HUES48 (cell line): ENCODE data around the gene CHST14.

Experiments used
- H3K27ac ChIP-seq: one replicate; pipeline ENCODE4 v1.7.0; 2013; ENCODE audit warnings: low read depth, low read length, inconsistent platforms
- H3K27me3 ChIP-seq: 2 replicates; pipeline ENCODE4 v1.6.1; 2013; ENCODE audit warnings: mild to moderate bottlenecking, low read length; ENCODE audit not compliant: control insufficient read depth, insufficient read depth
- H3K36me3 ChIP-seq: 2 replicates; pipeline ENCODE4 v1.6.1; 2013; ENCODE audit warnings: low read length; ENCODE audit not compliant: control insufficient read depth, insufficient read depth
- H3K4me1 ChIP-seq: 2 replicates; pipeline ENCODE4 v1.6.1; 2013; ENCODE audit warnings: mild to moderate bottlenecking, low read length; ENCODE audit not compliant: control insufficient read depth, insufficient read depth
- H3K4me3 ChIP-seq: 2 replicates; pipeline ENCODE4 v1.5.1; 2013; ENCODE audit warnings: mild to moderate bottlenecking, low read depth, low read length
- H3K9ac ChIP-seq: 2 replicates; pipeline ENCODE4 v1.6.1; 2013; ENCODE audit warnings: mild to moderate bottlenecking, low read depth, low read length, moderate library complexity
- H3K9me3 ChIP-seq: 2 replicates; pipeline ENCODE4 v1.6.1; 2013; ENCODE audit warnings: low read length; ENCODE audit not compliant: control insufficient read depth, insufficient read depth

The CHST14 gene

DNA sequence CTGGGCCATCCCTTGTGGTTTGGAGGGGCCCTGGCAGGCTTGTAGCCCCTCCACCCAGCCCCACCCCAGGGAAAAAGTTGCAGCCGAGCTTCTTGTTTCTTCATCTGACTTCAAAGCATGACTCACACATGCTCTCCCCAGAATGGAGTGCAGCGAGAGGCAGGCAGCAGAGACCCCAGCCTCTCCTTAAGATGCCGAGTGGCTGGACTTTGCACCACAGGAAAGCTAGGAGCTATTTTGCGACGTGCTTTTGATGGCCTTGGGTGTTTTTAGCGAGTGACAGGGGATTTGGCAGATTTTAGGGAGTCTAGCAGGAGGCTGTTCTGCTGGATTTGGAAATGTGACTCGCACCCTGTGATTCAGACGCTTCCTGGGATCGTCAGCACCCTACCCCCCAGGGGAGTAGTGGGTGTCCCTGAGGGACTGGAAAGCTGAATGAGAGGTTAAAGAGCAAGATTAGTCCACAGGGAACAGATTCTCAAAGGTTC is 15.8 kb upstream of the CHST14 start:
- H3K4me3 ChIP-seq: no peak overlapping the region
- H3K36me3 ChIP-seq: peaks cover 20% of the 10 kb centered on the region
- no peaks in the 10 kb centered on the region for H3K27me3 ChIP-seq
- no peak overlapping the region for H3K27ac ChIP-seq
- no peak overlapping the region for H3K9ac ChIP-seq
- no peaks in the 10 kb centered on the region for H3K9me3 ChIP-seq
- H3K4me1 ChIP-seq: peaks cover 48% of the 10 kb centered on the region

GRCh38 chr15:40456299-40456712 is 14.5 kb upstream of the CHST14 start:
- no peaks in the 10 kb centered on the region for H3K27me3 ChIP-seq
- no peak overlapping the region for H3K27ac ChIP-seq
- H3K4me1 ChIP-seq: peaks cover 37% of the 10 kb centered on the region
- peaks cover 33% of the 10 kb centered on the region for H3K36me3 ChIP-seq
- H3K9me3 ChIP-seq: no peaks in the 10 kb centered on the region
- no peak overlapping the region for H3K9ac ChIP-seq
- no peak overlapping the region for H3K4me3 ChIP-seq

GRCh38 chr15:40456738-40457137 is 14.0 kb upstream of the CHST14 start:
- H3K4me3 ChIP-seq: no peak overlapping the region
- H3K9ac ChIP-seq: no peak overlapping the region
- H3K36me3 ChIP-seq: peaks cover 37% of the 10 kb centered on the region
- H3K9me3 ChIP-seq: no peaks in the 10 kb centered on the region
- no peaks in the 10 kb centered on the region for H3K27me3 ChIP-seq
- peaks cover 32% of the 10 kb centered on the region for H3K4me1 ChIP-seq
- no peak overlapping the region for H3K27ac ChIP-seq

- H3K27me3 ChIP-seq: no peaks in the 10 kb centered on the region
- H3K4me1 ChIP-seq: peaks cover 15% of the 10 kb centered on the region; the same call in 1 of the 2 replicates
- H3K4me3 ChIP-seq: no peak overlapping the region
- no peaks in the 10 kb centered on the region for H3K9me3 ChIP-seq
- no peak overlapping the region for H3K27ac ChIP-seq
- no peak overlapping the region for H3K9ac ChIP-seq
- peaks cover 57% of the 10 kb centered on the region for H3K36me3 ChIP-seq
Observed at GRCh38 chr15:40458495-40459371, 12.1 kb upstream of the CHST14 start.

DNA sequence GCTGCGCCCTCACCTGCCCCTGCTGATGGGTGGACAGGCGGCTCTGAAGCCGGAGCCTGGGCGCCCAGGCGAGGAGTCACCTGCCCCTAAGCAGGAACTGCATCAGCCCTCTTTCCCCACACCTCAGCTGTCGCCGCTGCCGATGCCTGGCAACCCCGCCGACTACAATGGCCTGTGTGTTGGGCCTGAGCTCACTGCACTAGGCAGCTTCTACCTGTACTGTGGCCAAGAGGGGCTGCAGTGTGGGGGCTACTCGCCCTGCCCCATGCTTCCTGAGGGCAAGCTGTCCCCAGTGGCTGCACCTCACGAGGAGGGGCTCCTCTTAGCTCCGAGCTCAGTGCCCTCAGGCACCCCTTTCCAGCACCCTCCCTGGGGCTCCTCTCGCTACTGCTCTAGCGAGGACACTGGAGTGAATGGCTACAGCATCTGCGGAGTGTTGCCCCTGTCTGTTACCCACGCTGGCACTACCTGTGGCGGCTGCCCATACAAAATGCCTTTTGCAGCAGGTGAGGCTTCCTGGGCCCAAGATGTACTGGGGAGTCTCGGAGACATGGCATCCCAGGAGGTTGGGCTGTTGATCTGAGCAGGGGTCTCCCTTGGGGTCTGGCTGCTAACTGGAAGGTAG is 11.3 kb upstream of the CHST14 start:
- Histone ChIP-seq H3K27me3 (no peaks in the 10 kb centered on the region), H3K4me3 (no peak overlapping the region), H3K9ac (no peak overlapping the region), H3K4me1 (peaks cover 12% of the 10 kb centered on the region; the same call in 1 of the 2 replicates), H3K9me3 (no peaks in the 10 kb centered on the region), H3K27ac (no peak overlapping the region), H3K36me3 (peaks cover 64% of the 10 kb centered on the region)

DNA sequence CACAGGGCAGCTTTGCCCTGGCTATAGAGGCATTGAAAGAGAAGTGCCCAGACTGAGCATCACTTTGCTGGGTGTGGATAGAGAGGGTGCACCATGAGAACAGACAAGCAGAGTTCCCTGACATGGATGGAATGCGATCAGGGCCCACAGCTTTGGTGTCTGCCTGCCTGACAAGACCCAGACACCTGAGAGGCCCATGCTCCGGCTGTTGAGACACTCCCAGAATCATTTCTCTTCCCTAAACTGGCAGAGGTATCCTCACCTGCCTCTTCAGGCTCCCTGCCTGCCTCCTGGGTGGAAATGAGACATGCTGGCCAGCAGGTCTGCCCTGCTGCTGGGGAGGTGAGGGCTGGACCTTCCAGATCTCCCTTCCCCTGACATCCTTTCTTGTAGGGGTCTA is 10.4 kb upstream of the CHST14 start:
- Histone ChIP-seq H3K4me3 (no peak overlapping the region), H3K27ac (no peak overlapping the region), H3K9me3 (no peaks in the 10 kb centered on the region), H3K36me3 (peaks cover 73% of the 10 kb centered on the region), H3K9ac (no peak overlapping the region), H3K27me3 (no peaks in the 10 kb centered on the region), H3K4me1 (peaks cover 10% of the 10 kb centered on the region; the same call in 1 of the 2 replicates)

DNA sequence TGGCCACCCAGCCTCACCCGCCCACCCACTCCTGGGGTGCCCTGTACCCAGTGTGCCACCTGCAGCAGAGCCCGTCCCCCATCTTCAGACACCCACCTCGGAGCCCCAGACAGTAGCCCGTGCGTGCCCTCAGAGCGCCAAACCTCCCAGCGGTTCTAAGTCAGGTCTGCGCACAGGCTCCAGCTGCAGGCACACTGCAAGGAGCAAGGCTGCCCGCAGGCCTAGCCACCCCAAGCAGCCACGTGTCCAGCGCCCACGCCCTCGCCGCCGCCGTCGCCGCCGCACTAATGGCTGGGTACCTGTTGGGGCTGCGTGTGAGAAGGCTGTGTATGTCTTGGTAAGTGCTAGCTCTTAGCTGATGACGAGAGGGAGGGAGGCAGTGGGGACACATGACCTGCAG is 8.8 kb upstream of the CHST14 start:
- Histone ChIP-seq H3K4me3 (no peak overlapping the region), H3K27me3 (no peaks in the 10 kb centered on the region), H3K9ac (no peak overlapping the region), H3K36me3 (peaks cover 88% of the 10 kb centered on the region), H3K27ac (no peak overlapping the region), H3K4me1 (no peaks in the 10 kb centered on the region), H3K9me3 (no peaks in the 10 kb centered on the region)

- Histone ChIP-seq H3K9me3 (no peaks in the 10 kb centered on the region), H3K4me3 (no peak overlapping the region), H3K36me3 (peaks cover 98% of the 10 kb centered on the region), H3K9ac (no peak overlapping the region), H3K27me3 (no peaks in the 10 kb centered on the region), H3K27ac (no peak overlapping the region), H3K4me1 (no peaks in the 10 kb centered on the region)
Observed at GRCh38 chr15:40463279-40463678, 7.5 kb upstream of the CHST14 start.

- peaks cover 93% of the 10 kb centered on the region for H3K36me3 ChIP-seq
- H3K4me1 ChIP-seq: no peaks in the 10 kb centered on the region
- no peak overlapping the region for H3K9ac ChIP-seq
- H3K27me3 ChIP-seq: no peaks in the 10 kb centered on the region
- H3K9me3 ChIP-seq: no peaks in the 10 kb centered on the region
- no peak overlapping the region for H3K4me3 ChIP-seq
- H3K27ac ChIP-seq: no peak overlapping the region
Observed at GRCh38 chr15:40463886-40464545, 6.8 kb upstream of the CHST14 start.

DNA sequence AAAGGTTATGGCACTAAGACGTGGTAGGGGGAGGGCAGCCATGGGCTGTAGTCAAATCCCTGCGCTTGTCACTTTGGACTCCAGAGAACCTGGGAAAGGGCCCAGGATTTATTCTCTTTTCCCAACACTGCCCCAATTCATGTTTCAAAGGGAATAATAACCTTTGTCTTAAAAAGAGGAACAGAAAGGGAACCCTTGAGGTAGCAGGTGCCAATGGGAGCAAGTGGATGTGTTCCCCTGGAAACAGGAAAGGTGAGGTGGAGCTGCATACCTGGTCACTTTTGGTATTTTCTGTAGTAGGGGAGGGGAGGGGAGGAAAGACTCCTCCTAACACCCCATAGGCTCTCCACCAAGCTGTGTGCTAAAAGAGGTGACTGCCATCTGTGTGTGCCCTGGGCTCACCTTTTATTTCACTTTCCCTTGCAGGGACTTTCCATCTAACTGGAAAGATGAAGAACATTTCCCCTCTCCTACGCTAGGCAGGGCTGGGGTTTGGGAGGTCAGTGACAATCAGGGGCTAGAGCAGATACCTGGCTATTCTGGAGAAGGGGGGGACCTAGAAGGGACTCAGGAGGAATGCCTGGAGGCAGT is 6.1 kb upstream of the CHST14 start:
- no peak overlapping the region for H3K9ac ChIP-seq
- no peaks in the 10 kb centered on the region for H3K27me3 ChIP-seq
- H3K4me1 ChIP-seq: no peaks in the 10 kb centered on the region
- H3K36me3 ChIP-seq: peaks cover 86% of the 10 kb centered on the region
- no peak overlapping the region for H3K27ac ChIP-seq
- no peaks in the 10 kb centered on the region for H3K9me3 ChIP-seq
- H3K4me3 ChIP-seq: no peak overlapping the region
